ENCODE data around the gene DNHD1.
A peak's percentile ranks its signal among the peaks of the same experiment; 100 is the strongest.

DNHD1 gene, protein sequence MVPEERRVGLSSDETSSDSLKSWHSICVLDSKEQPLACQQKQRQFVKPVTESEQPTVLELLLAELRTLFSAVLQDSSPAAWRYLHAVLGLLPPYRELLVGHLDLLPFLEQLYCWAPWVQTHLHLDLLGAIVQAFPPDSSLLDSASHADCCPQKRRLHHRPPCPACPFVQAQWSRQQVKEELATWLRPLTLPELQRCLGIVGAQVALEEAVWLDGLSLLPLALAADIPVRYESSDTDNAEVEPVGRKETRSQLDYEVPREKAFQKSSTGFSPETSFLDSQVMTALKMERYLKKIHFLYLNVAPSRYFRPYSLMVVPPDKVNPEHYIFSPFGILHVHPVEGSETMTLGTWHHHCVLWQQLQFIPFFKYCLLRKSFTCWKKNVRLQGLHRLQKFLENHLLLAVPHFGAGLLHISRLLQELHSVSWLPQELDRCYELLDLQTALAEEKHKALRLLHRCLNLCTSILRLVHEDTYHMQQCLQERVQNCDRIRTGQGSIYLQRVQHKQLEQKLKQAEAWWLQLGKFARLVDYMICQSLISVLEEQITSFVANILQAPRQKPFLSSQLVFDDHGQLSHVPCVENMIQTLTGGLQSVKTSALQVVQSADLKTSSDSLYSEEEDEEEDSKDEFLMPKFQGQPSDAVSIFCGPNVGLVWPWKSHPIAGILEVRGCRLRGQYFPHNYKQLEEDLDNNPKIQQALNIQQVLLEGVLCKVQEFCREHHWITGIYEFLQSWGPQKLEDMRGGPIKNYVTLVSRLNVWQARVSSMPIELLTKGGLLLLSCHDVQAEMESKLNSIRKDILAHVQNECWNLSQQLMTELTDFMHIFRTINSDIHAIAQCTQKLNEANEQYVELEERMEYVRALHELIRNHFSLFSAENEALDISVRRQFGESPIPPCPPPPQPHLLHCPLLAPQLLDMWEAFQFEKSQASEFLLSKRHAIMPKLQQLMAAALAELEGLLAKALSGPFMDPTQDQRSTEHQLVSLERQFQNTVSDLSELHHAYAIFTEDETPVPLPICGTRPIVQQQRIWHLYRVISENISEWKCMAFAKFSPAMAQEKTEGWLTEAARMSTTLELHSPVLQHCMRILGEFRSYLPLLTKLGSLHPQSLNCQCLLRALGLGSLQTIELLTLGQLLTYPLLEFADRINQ (N-terminal part only)

DNA sequence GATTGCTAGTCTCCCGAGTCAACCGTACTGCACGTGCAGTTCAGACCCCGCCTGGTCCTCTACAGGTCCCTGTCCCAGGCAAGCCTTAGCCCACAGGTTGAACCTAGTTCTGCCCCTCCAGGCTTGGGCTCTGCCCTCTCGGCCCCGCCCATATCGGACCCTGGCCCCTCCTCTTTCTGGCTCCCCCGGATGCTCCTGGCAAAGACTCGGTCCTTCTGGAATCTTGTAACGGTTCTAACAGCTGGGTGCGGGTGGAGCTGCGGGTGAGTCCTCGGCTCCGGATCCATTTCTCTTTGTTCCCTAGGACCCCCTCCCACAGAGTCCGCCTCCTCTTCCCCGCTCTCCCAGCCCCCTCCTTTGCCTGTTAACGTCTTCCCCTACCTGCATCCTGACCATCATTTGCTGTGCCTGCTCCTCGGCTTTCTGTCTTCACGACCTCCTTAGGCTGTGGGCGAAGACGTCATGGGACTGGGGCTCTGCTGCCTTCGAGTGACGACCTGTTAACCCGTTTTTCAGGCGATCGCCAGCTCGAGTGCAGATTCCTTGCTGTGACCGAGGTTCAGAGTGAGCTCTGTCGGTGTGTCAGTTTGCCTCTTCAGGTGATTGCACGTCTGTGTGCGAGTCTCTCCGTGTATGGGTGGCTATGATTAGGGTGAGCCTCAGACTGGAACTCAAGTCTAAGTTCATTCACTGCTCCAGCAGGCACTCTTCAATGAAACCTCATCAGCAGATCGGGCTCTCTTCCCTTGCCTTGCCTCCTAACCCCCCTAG is at the start of gene DNHD1:
TSS of gene DNHD1 (plus strand) at position 212 of the 771 bp plus-strand sequence. CDS start 936 bp downstream, outside the sequence.
- DNase-seq = no peak

DNA sequence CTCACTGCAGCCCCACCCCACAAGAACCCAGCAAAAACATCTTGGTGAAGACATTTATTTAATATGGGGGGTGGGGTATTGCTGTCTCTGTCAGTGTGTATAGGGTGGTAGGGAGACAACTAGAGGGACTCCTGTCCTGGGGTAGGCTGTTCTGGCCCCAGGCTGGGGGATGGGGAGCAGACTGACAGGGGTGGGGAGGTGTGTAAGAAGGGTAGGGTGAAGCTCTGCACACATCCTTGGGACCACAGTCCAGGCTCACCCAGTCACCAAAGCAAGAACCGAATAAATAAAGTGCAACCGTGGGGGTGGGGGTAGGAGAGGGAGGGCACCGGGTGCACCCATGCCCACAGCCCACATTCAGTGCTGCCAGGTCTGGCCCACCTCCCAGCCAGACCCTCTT is 48.5 kb upstream of the DNHD1 start:
- no peak for DNase-seq

DNA sequence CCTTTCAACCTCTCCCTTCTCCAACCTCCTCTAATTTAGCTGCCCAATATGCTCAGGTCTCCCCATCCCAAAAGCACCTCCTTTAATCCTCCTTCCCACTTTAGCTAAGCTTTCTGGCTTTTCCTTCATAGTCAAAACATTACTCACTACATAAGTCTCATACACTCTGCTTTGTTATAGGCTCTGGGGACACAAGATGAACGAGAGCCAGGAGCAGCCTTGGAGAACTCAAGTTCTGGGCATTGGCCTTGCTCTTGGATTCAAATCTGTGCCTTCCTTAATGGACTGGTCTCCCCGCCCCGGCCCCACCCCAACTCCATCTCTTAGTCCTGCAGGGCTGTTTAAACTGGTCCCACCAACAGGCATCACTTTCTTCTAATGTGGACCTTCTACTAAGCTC is 44.9 kb upstream of the DNHD1 start:
- DNase-seq = no peak

DNA sequence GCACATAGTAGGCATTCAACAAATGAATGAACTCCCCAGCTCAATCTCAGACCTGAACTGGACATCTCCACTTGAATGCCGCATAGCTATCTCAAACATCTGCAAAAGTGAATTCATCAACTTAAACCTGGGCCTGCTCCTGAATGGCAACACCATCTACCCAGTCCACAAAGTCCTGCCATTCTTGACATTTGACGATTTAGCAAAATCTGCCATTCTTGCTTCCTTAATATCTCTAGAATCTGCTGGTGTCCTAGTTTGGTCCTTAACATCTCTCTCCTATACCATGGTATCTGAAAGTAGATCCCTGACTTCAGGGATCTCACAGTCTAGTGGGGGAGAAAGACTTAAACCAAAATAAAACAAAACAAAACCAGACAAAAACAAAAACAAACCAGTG is 43.9 kb upstream of the DNHD1 start:
- no peak for DNase-seq

DNA sequence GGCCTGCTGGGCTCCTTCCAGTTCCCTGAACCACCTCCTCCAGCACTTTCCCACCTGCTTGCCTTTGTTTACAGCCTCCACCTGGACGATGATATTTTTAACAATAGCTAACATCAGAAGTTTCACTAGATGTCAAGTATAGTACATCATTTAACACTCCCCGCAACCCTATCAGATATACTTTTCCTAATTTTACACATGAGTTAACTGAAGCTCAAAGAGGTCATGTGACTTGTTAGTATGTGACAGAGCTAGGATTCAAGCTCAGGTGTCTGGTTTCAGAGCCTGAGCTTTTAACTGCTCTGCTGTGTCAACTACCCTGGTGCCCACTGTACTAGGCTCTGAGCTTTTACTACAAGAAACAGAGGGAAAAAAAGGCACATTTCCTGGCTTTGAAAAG is 42.0 kb upstream of the DNHD1 start:
- DNase-seq = no peak

DNA sequence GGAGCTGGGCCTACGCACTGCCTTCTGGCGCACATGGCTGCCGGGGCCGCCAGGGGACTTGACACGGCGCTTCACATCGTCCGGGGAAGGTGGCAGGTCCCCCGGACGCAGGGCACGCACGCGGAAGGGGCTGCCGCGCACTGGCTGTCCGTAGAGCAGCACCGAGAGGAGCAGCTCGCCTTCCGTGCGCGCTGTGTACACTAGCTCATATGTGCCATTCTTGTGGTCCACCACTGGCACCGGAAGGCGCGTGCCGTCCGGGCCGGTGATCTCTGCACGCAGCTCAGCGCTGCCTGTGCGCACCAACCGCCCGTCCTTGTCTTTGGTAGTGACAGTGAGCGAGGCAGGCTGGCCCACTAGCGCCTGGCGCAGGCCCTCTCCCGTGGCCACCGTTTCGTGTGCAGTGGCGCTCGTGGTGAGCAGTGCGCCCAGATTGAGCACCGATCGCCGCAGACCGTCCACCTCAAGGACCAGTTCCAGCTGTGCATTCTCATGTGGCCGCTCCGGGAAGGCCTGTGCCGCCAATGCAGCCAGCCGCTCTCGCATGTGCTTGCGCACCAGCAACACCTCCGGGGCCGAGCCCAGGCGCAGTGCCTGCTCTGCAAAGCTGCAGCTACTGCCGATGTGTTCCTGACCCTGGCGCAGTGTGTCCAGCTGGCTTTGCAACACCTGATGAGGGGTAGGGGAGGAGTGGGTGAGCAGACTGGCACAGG is 40.6 kb upstream of the DNHD1 start:
- DNase-seq = no peak

DNA sequence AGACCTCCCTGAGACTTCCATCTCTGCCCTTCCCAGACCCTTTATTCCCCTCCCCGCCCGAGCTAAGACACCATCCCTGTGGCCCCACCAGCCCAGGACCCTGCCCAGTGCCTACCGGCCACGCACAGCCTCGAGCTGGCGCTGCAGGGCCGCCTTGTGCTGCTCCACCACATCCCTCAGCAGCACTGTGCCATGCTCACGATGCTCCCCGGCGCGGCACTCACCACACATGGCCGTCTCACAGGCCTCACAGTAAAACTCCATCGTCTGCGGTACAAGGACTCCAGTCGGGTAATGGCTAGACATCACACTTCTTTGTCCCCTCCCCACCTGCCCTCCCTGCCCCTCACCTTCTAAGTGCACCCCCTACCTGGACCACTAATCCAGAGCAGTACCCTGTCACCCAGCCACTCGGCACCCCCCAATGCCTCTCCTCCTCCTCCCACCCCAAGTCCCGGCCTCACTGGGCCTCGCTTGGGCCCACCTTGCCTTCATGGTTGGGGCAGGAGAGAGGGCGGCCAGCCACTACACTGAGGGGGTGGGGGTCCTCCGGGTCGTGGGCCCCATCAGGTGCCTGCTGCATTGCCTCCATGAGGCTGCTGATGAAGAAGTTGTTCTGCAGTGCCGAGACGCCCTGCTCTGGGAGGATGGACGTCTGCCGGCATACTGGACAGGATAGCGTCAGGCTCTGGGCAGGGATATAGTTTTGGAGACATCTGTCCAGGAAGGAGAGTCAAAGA is 39.3 kb upstream of the DNHD1 start:
- no peak for DNase-seq

DNA sequence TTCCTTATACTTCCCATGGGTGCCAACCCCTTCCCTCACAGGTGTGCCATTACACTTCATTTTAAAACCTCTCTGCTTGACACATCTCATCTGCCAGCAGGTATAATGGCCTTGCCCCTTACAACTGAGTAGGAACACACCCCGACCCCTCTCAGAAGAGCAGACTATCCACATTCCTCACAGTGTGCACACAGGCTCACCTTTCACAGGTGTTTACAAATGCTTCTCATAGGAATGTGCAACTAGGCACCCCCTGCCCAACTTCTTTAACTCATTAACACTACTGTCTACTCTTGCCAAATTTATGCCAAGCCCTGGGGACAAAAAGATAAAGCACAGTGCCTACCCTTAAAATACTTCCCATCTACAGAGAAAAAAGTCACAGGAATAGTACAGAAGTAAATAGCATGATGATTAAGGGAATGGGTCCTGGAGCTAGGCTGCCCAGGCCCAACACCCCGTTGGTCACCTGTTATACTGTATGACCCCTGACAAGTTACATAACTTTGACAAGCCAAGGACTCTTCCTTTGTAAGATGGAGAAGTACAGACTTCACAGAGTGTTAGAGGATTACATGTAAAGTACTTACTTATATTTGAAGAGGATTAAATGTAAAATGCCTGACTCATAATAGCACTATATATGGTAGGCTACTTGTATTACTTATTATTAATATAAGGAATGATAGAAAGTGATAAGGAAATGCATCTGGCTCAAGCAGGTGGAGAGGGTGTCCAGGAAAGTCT is 38.6 kb upstream of the DNHD1 start:
- no peak for DNase-seq

DNA sequence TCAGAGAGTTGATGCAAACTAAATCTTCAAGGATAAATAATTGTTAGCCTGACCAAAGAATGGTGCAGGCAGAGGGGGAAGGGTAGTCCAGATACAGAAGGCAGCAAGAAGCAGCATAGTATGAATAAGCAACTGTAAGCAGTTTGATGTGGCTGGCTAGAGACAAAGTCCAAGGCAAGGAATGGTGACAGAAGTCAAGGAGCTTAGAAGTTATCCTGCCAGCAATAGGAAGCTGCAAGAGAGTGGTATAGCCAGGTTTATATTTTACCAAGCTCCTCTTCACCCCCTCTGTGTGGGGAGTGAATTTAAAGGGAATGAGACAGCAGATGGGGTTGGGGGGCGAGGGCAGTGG is 38.0 kb upstream of the DNHD1 start:
- DNase-seq = no peak

DNA sequence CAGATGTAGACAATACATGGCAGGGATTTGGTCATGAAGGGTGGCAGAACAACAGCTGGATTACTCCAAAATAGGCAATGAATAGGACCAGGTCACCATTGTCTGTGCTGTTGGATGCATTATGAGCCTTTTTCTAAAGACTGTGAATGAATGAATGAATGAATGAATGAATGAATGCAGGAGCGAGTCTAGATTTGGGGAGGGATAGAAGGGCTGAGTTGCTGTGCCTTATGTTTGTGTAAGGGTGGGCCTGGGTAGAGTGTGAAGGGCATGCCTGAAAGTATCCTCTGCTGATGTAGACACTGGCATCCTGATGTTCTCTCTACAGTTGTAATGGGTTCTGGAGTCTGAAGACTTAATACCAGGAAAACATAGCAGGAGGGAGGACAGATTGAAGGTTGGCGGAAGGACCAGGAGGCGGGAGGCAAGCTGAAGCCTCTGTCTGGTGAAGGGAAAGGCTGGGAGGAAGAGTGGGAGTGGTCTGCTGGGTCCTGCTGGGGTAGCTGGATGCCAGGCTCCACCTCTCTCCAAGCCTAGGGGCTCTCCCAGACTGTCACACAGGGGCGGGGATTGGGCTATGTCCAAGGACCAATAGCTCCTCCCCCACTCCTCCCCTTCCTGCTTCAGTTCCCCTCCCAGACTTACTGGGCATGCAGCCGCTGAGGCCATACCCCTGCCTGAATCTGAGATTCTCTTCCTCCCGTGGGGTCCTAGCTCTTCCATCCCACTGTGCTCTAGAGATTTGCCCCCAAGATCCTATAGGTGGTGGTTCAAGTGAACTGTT is 28.2 kb upstream of the DNHD1 start:
- peak; percentile 90 for DNase-seq

DNA sequence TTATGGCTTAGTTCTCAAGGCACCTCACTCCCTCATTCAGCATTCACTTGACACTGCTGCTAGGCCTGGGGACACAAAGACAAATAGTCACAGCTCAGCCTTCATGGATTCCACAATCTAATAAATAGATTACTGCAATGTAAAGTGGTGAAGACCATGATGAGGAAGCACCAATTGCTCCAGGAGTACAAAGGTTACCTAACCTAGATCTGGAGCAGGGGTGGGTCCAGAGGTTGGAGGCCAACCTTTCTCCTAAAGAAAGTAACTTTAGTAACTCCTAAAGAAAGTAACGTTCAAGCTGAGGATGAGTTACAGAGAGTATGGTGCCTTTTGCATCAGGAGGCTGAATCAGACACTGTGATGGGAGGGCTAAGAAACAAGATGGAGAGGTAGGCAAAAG is 27.5 kb upstream of the DNHD1 start:
- DNase-seq = no peak

DNA sequence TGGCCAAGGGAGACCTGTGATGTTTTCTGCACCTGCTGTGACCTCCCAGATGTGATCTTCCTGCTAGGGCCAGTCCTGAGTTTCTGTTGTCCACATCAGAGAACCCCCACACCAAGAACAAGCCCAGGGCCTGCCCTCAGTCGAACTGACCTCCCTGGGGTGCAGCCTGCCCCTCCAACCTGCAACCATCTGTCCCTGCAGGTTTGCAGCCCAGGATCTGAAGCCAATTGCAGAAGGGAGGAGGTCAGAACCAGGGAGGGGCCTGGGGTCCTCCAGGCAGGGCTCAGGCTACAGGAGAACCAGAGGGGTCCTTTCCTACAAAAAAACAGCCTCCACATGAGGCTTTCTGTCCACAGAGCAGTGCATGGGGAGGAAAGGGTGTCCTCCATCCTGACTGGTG is 24.1 kb upstream of the DNHD1 start:
- DNase-seq = peak; percentile 27

DNA sequence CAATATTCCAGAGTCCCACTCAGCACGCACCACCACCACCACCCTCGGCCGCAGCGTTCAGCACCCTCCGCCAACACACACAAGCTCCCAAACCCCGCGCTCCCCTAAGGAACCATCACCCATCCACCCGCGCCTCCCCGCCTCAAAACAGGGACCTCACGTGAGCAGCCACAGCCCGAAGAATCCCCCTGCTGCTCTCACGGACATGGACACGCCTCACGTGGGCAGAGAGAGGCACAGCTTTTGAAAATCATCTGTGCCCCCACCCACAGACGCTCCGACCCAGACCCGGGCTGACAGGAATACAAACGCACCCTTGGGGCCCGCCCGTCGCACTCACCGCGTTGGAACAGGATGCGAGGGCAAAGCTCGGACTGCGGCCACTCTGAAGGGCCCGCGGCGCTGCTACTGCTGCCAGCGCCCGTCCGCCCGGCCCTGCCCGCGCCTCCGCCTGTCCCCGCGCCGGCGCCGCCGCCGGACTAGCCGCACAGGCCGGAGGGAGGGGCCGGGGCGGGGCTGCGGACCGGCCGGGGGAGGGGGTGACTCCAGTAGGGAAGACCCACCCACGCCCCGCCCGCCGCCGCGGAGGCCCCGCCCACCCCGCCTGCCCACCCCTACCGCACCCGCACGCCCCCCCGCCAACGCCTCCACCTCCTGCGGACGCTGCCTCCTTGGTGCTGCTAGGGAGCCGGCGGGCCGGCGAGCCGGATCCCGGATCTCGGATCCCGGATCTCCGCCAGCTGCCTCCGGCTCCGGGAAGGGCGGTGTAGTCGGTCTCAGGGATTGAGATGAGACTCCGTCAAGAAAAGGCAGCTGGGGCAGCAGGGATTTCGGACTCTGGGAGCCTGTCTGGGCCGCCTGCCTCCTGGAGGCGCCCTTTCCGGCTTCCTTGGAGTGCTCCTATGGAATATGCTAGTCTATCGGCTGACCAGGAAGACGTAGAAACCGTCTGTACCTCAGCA is 23.3 kb upstream of the DNHD1 start, which contains the start of gene TRIM3:
TSS of gene TRIM3 (minus strand) at position 491 of the 962 bp plus-strand sequence. CDS start 8,246 bp downstream, outside the sequence.
- DNase-seq = peak; percentile 92

DNA sequence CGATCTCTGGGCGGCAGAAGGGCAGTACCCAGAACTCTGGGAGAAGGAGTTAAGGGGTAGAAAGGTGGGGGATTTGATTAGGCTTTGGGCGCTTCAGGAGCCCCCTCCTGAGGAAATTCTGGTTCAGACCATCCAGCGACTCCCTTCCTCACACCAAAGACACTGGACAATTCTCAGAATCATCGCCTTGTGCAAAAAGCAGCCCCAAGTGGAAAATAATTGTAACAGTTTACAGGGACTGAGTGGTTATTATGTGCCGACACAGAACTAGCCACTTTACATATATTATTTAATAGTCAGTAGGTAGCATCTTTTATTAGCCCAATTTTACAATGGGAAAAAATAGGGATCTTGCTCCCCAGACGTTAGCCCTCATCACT is 22.7 kb upstream of the DNHD1 start:
- no peak for DNase-seq

DNA sequence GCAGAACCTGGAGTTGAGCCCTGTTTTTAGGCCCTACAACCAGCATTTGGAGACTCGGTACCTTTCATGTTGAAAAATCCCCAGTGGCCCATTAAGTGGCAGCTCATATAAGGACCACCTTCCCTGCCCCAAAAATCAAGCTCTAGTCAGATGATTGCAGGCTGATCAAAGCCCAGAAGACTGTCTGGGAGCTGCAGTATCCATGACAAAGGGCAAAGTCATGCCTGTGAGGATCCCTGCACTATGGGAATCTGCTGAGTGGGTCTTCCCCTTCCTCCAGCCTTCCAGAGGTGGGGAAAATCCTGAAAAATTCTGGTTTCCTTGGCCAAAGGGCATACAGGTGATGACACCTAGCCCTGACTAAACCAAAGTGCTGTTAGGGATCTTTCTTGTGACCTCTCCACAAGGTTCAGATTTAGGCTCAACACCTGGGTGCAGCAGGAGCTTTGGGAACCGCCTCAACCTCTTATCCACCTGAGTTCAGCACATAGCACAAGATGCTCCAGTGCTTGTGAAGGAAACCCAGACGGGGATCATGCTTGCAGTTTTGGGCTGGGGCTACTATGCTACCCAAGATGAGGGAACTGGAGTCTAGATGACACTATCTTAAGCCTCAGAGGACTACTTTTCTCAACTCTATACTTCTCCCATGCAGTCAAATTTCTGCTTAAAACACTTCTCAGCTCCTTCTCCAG is 22.1 kb upstream of the DNHD1 start:
- DNase-seq = no peak

DNA sequence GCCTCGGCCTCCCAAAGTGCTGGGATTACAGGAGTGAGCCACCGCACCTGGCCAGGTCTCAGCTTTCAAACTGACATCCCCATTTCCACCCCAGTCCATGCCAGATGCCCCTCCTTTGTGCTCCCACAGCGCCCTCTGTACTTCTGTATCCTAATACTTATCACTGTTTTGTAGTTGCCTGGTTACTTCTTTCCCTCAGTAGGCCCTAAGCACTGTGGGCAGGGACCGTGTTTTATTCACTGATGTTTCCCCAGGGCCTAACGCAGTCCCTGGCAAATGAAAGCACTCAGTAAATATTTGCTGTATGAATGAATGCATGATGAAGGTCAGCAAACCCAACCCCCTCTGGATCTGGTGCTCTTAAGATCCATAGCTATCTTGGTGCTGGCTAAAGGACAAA is 21.1 kb upstream of the DNHD1 start:
- DNase-seq = no peak

DNA sequence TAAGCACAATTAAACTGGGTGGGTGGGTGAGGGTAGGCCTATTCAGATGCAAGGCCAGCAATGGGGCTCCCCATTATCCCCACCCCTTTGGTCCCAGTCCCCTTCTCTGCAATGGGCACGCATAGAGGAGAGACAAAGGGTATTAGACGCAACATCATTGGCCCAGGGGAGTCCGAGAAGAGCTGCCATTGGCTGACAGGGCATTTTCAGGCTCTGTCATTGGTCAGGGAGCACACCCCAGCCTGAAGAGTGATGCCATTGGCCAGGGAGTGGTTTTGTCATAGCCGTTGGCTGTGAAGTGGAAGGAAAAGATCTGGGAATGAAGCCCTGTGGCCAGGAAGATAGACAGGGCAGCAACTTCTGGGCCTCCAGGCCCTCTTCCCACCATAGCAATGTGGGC is 20.5 kb upstream of the DNHD1 start:
- DNase-seq = no peak
